Naive thymus-derived CD4-positive, alpha-beta T cell (primary cell): Measurements from ENCODE around the gene EEIG2. TPM values are rescaled to one million over a fixed set of nuclear protein-coding genes. Genes with fewer than 3 reads are reported as not detected.

ENCODE experiments used
- ATAC-seq: fragments of 150-1000 bp; cut with Tn5 transposase; 2 replicates; pipeline ENCODE4 v1.10.0; 2021; ENCODE audit warnings: mild to moderate bottlenecking, moderate library complexity
- CTCF ChIA-PET: fragments of 350-600 bp; sonication (Branson Sonifier 250); formaldehyde crosslinking; loops from one replicate; lab custom pipeline; 2021; ENCODE audit warnings: antibody characterized with exemption; lab: Charles Lee
- POLR2A ChIA-PET: fragments of 350-600 bp; sonication (Branson Sonifier 250); formaldehyde crosslinking; loops from one replicate; lab custom pipeline; 2021; ENCODE audit warnings: antibody characterized with exemption, inconsistent platforms; lab: Charles Lee
- DNase-seq, 9 donors: peaks; one replicate each; pipeline versions ENCODE4 v3.0.0 to v3.0.0-alpha.2; 2020 to 2022; ENCODE audit warnings: mixed read lengths in 1 of 9
- H3K27ac ChIP-seq: one replicate; pipeline ENCODE4 v1.7.0; 2013; ENCODE audit warnings: mild to moderate bottlenecking, low read depth, low read length, moderate library complexity
- H3K27me3 ChIP-seq, 2 donors: one replicate each; pipeline ENCODE4 v1.7.0; 2013; ENCODE audit warnings: low read length in 2 of 2, mild to moderate bottlenecking in 2 of 2, moderate library complexity in 2 of 2; ENCODE audit not compliant: control insufficient read depth in 2 of 2, insufficient read depth in 2 of 2
- H3K36me3 ChIP-seq, 3 experiments: 1 replicate in 2 of 3; 2 replicates in 1 of 3; pipeline ENCODE4 v1.7.0; 2013; ENCODE audit warnings: low read length in 3 of 3, mild to moderate bottlenecking in 3 of 3, moderate library complexity in 1 of 3; ENCODE audit not compliant: insufficient read depth in 3 of 3, control insufficient read depth in 2 of 3
- H3K4me1 ChIP-seq, 2 donors: one replicate each; pipeline ENCODE4 v1.7.0; 2013; ENCODE audit warnings: low read length in 2 of 2, mild to moderate bottlenecking in 2 of 2, moderate library complexity in 1 of 2; ENCODE audit not compliant: control insufficient read depth in 2 of 2, insufficient read depth in 2 of 2
- H3K4me3 ChIP-seq: 2 replicates; pipeline ENCODE4 v1.7.0; 2013; ENCODE audit warnings: mild to moderate bottlenecking, low read length
- H3K9me3 ChIP-seq, 3 experiments: 1 replicate in 2 of 3; 2 replicates in 1 of 3; pipeline ENCODE4 v1.7.0; 2013; ENCODE audit warnings: low read length in 3 of 3; ENCODE audit not compliant: control insufficient read depth in 2 of 3
- H3K27ac Mint-ChIP-seq, 9 donors: one replicate each; pipeline ENCODE4 v1.8.0; 2020 to 2022; ENCODE audit warnings: mixed read lengths in 9 of 9, mild to moderate bottlenecking in 8 of 9, moderate library complexity in 5 of 9, inconsistent platforms in 2 of 9
- H3K27me3 Mint-ChIP-seq, 5 donors: one replicate each; pipeline ENCODE4 v1.8.0; 2021 to 2022; ENCODE audit warnings: mixed read lengths in 5 of 5, mild to moderate bottlenecking in 1 of 5
- H3K36me3 Mint-ChIP-seq, 5 donors: one replicate each; pipeline ENCODE4 v1.8.0; 2020 to 2022; ENCODE audit warnings: mixed read lengths in 5 of 5, mild to moderate bottlenecking in 3 of 5, inconsistent platforms in 1 of 5
- H3K4me1 Mint-ChIP-seq, 7 donors: one replicate each; pipeline ENCODE4 v1.8.0; 2020 to 2022; ENCODE audit warnings: mixed read lengths in 7 of 7, mild to moderate bottlenecking in 3 of 7, inconsistent platforms in 1 of 7
- H3K4me3 Mint-ChIP-seq, 10 donors: one replicate each; pipeline ENCODE4 v1.8.0; 2020 to 2022; ENCODE audit warnings: mild to moderate bottlenecking in 10 of 10, mixed read lengths in 10 of 10, moderate library complexity in 6 of 10, inconsistent platforms in 2 of 10
- H3K9me3 Mint-ChIP-seq, 11 donors: one replicate each; pipeline ENCODE4 v1.8.0; 2020 to 2022; ENCODE audit warnings: mixed read lengths in 11 of 11, mild to moderate bottlenecking in 4 of 11, inconsistent platforms in 1 of 11, moderate library complexity in 1 of 11
- intact Hi-C, 2 donors: fragments of 100-400 bp; cut with micrococcal nuclease; formaldehyde crosslinking; loops; one replicate each; pipeline ENCODE4 v1.15.1; 2023
- polyA plus RNA-seq, 2 donors: library from polyadenylated mRNA; unstranded; fragments of 300-500 nt; fragmentation: Illumina TruSeq; gene quantifications; one replicate each; pipeline ENCODE4 v1.2.3, GENCODE V29; 2021
- total RNA-seq, 6 experiments: library from RNA in 5 of 6; stranded (reverse) in 5 of 6; gene quantifications; 1 replicate in 5 of 6; 2 replicates in 1 of 6; pipeline ENCODE4 v1.2.3 and lab custom pipeline; 2021 to 2026

Gene EEIG2
- total and polyA plus RNA-seq, 7 experiments from 2014 or later = 0.72 to 15.9 (median 8.6) TPM

DNA sequence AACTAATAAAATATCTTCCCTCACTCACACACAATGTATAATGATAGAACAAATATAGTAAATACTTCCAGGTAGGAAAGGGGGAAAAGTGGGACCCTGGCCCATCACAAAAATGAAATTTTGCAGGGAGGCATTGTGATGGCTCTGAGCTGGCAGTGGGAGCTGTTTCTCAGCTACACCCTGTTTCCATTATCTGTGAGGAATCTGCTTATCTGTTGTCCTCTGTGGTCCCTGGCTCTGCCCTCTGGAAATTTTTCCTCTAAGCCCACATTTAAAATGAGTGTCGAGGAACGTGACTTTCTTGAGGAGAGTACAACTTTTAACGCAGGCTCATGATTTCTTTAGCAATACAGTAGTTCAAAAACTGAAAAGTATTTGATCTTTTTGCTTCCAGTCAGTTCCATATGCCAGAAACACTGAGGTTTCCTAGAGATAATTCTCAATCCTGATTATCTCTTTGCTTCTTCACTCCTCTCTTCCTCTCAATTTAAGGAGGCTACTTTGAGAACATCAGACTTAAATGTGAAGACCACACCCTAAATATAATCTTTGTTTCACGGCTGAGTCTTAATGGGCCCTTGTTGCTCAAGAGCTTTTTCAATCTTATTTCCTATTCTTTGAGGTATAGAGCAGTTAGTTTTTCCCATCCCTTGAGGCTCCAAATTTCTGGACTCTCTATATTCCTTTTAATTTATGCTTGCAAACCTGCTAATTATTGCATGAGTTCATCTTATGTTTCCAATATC, 5.0 kb upstream of the EEIG2 start:
- POLR2A ChIA-PET = no interaction called here
- H3K9me3 ChIP-seq = no peaks in the 10 kb centered on the region
- no peak overlapping the region for H3K27ac ChIP-seq
- peaks cover 6 to 9% of the 10 kb centered on the region in 2 donors for H3K4me1 ChIP-seq
- no peaks in the 10 kb centered on the region for H3K36me3 Mint-ChIP-seq
- ATAC-seq (no peak), DNase-seq (no peak)
- no peak overlapping the region for H3K27ac Mint-ChIP-seq
- no peaks in the 10 kb centered on the region for H3K27me3 ChIP-seq
- intact Hi-C loops = loop anchor here in 1 of 2 donors (5.0 kb wide), 1 partner anchor 478 kb away; no protein-coding TSS in a partner anchor
- no peak overlapping the region for H3K4me3 Mint-ChIP-seq
- H3K4me1 Mint-ChIP-seq = peaks cover 0 to 6% (median 0%) of the 10 kb centered on the region in 7 donors
- CTCF ChIA-PET = no interaction called here
- H3K9me3 Mint-ChIP-seq = no peaks in the 10 kb centered on the region
- H3K4me3 ChIP-seq = no peak overlapping the region
- peaks cover 0 to 26% (median 0%) of the 10 kb centered on the region in 5 donors for H3K27me3 Mint-ChIP-seq
- H3K36me3 ChIP-seq = no peaks in the 10 kb centered on the region

DNA sequence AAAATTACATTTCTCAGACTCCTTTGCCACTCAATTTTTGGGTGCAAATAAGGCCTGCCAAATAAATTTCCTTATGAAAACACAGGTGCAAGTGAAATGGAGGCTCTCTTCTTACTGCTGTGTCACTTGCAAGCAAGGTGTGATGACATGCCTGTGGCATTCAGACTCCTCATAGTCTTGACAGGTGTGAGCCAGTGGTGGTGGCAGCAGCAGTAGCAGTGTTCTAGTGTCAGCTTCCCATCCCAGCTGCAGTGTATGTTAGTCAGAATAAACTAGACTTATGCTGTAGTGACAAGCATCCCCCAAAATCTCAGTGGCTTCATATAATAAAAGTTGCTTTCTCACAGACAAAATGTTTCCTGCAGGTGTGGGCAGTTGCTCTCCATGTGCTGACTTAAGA, 3.8 kb upstream of the EEIG2 start:
- Histone ChIP-seq H3K27me3 (no peaks in the 10 kb centered on the region), H3K36me3 (no peaks in the 10 kb centered on the region), H3K4me3 (no peak overlapping the region), H3K27ac (no peak overlapping the region), H3K9me3 (no peaks in the 10 kb centered on the region), H3K4me1 (peaks cover 10 to 13% of the 10 kb centered on the region in 2 donors)
- Mint-ChIP-seq H3K27me3 (peaks cover 0 to 26% (median 0%) of the 10 kb centered on the region in 5 donors), H3K27ac (no peak overlapping the region), H3K36me3 (no peaks in the 10 kb centered on the region), H3K4me1 (peaks cover 6 to 12% (median 7%) of the 10 kb centered on the region in 7 donors), H3K4me3 (no peak overlapping the region), H3K9me3 (no peaks in the 10 kb centered on the region)
- DNase-seq = no peak
- no peak for ATAC-seq
- CTCF ChIA-PET = no interaction called here
- intact Hi-C loops = loop anchor here in 1 of 2 donors (5.0 kb wide), 1 partner anchor 479 kb away; no protein-coding TSS in a partner anchor
- POLR2A ChIA-PET = no interaction called here

DNA sequence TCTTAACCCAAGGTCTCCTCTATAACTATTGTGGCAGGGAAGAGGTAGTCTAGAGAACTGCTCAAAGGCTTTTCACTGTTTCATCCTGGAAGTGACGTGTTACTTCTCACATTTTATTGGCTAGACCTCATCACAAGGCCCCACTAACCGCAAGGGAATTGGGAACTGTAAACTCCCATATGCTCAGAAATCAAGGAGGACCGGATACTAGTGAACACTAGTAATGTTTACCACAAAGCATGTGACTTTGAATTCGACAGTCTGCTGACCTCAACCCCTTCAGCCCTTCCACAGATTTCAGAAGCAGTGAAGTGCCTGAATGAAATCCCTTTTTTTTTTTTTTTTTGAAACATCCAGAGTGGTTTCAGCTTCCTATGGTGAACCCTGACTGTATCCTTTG, 3.4 kb upstream of the EEIG2 start:
- Histone ChIP-seq H3K27ac (no peak overlapping the region), H3K4me1 (peaks cover 15 to 17% of the 10 kb centered on the region in 2 donors), H3K9me3 (no peaks in the 10 kb centered on the region), H3K4me3 (no peak overlapping the region), H3K27me3 (no peaks in the 10 kb centered on the region), H3K36me3 (no peaks in the 10 kb centered on the region)
- Mint-ChIP-seq H3K4me1 (peaks cover 10 to 14% (median 10%) of the 10 kb centered on the region in 7 donors), H3K27ac (no peak overlapping the region), H3K9me3 (no peaks in the 10 kb centered on the region), H3K27me3 (peaks cover 0 to 26% (median 0%) of the 10 kb centered on the region in 5 donors), H3K36me3 (no peaks in the 10 kb centered on the region), H3K4me3 (no peak overlapping the region)
- POLR2A ChIA-PET = no interaction called here
- DNase-seq (no peak), ATAC-seq (peak; percentile 6)
- intact Hi-C loops = loop anchor here in 1 of 2 donors (5.0 kb wide), 1 partner anchor 479 kb away; no protein-coding TSS in a partner anchor
- CTCF ChIA-PET = interaction anchor here (1.3 kb wide), 1 partner anchor 44 kb away, joined by 4 read pairs; no protein-coding TSS in a partner anchor

DNA sequence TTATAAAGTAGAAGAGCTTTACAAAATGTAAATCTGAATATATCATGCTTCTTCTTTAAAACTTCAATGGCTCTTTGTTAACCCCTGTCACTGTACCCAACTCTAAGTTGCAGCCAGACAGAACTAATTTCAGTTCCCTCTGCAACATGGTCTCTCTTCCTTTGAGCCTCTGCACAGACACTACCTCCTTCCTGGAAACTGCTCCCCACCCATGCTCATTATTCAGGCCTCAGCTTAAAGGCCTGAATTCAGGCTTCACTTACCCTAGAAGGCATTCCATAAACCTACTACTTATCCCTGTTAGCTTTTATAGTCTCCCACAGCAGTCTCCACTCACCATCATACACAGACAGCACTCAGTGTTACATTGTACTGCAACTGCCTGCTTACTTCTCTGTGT, 2.6 kb upstream of the EEIG2 start:
- Mint-ChIP-seq H3K4me1 (peaks cover 14 to 19% (median 18%) of the 10 kb centered on the region in 7 donors), H3K27me3 (peaks cover 0 to 26% (median 0%) of the 10 kb centered on the region in 5 donors), H3K36me3 (no peaks in the 10 kb centered on the region), H3K27ac (no peak overlapping the region), H3K9me3 (no peaks in the 10 kb centered on the region), H3K4me3 (no peak overlapping the region)
- no peak for DNase-seq
- POLR2A ChIA-PET = interaction anchor here (0.9 kb wide), 1 partner anchor 87 kb away, joined by 6 read pairs; no protein-coding TSS in a partner anchor
- H3K27me3 ChIP-seq = no peaks in the 10 kb centered on the region
- no peaks in the 10 kb centered on the region for H3K9me3 ChIP-seq
- CTCF ChIA-PET = interaction anchor here (0.6 to 1.3 kb wide), 2 partner anchors 45 to 46 kb away, joined by 3 to 4 read pairs; no protein-coding TSS in a partner anchor
- intact Hi-C loops = loop anchor here in 1 of 2 donors (5.0 kb wide), 1 partner anchor 480 kb away; no protein-coding TSS in a partner anchor
- H3K27ac ChIP-seq = no peak overlapping the region
- H3K36me3 ChIP-seq = no peaks in the 10 kb centered on the region
- H3K4me1 ChIP-seq = peaks cover 20 to 25% of the 10 kb centered on the region in 2 donors
- ATAC-seq = no peak
- no peak overlapping the region for H3K4me3 ChIP-seq

- Histone ChIP-seq H3K9me3 (no peaks in the 10 kb centered on the region), H3K36me3 (no peaks in the 10 kb centered on the region), H3K27me3 (no peaks in the 10 kb centered on the region), H3K27ac (peak overlapping the region; percentile 62), H3K4me1 (peaks cover 21 to 31% of the 10 kb centered on the region in 2 donors), H3K4me3 (peak overlapping the region; percentile 63)
- Mint-ChIP-seq H3K36me3 (no peaks in the 10 kb centered on the region), H3K9me3 (no peaks in the 10 kb centered on the region), H3K27ac (peak overlapping the region; percentile 84 to 96 (median 91)), H3K27me3 (peaks cover 0 to 2% (median 0%) of the 10 kb centered on the region in 5 donors), H3K4me1 (peaks cover 22 to 38% (median 34%) of the 10 kb centered on the region in 7 donors), H3K4me3 (peak overlapping the region in 9 of 10 donors; percentile 93 to 99 (median 96))
- POLR2A ChIA-PET = interaction anchor here (0.6 to 4.6 kb wide), 8 partner anchors 8 to 447 kb away, joined by 3 to 53 read pairs (median 10); partner anchors contain the start of genes HENMT1, PRPF38B and SLC25A24
- ATAC-seq (peak; percentile 28), DNase-seq (peak in 8 of 9 donors; percentile 5 to 37 (median 18))
- intact Hi-C loops = loop anchor here (2.0 to 5.0 kb wide), 7 partner anchors 147 to 774 kb away; partner anchors contain the start of genes CLCC1 (in 1 of the 2), ELAPOR1 (in 1 of the 2), SLC25A24 (in 1 of the 2) and TMEM167B (in 1 of the 2)
- CTCF ChIA-PET = interaction anchor here (0.6 to 6.2 kb wide), 21 partner anchors 9 to 778 kb away, joined by 3 to 99 read pairs (median 4); partner anchors contain the start of genes HENMT1 and PRPF38B
Measured at GRCh38 chr1:108560189-108560873, 431 bp downstream of the EEIG2 start.
